NT2/D1 (cell line): Measurements from ENCODE around the gene TGFB3.

Experiments used
- YY1 ChIP-seq: IDR thresholded peaks from 2 replicates; pipeline ENCODE4 v1.6.1; 2011; ENCODE audit not compliant: insufficient read length, insufficient read depth
- ZNF274 ChIP-seq: IDR thresholded peaks from 2 replicates; pipeline ENCODE4 v1.6.1; 2011; ENCODE audit warnings: mild to moderate bottlenecking, low read depth, low read length

GRCh38 chr14:75985618-75986438, 4.0 kb upstream of the TGFB3 start, which contains the start of gene IFT43:
- no peak for TF ChIP-seq ZNF274
- TF ChIP-seq YY1, result no peak
